Adrenal gland (tissue), 5 donors: ENCODE measurements around the gene PUS3.
"Not testable (repeated sequence)": the region's sequence is repeated elsewhere in the genome, so short reads cannot be mapped to it uniquely, and the experiment has no call there.

Experiments used
- POLR2A ChIP-seq, 2 donors: fragments of 450-650 bp; IDR thresholded peaks; one replicate each; pipeline ENCODE4 v1.6.1; 2017; ENCODE audit warnings: antibody characterized with exemption in 2 of 2, mild to moderate bottlenecking in 2 of 2, moderate library complexity in 1 of 2
- TF ChIP-seq, protein P1 (sequence below), 6 experiments: fragments of 450-650 bp in 4 of 6; fragments of 200-600 bp in 2 of 6; sonication (generic) in 1 of 6; IDR thresholded peaks; 1 replicate in 5 of 6; 2 replicates in 1 of 6; pipeline versions ENCODE4 v1.5.1 to v1.8.0; 2016 to 2021; ENCODE audit warnings: antibody characterized with exemption in 6 of 6, mild to moderate bottlenecking in 2 of 6, moderate library complexity in 1 of 6
- donor health status: DM: no; HTN: no; CAD: no.

DNA sequence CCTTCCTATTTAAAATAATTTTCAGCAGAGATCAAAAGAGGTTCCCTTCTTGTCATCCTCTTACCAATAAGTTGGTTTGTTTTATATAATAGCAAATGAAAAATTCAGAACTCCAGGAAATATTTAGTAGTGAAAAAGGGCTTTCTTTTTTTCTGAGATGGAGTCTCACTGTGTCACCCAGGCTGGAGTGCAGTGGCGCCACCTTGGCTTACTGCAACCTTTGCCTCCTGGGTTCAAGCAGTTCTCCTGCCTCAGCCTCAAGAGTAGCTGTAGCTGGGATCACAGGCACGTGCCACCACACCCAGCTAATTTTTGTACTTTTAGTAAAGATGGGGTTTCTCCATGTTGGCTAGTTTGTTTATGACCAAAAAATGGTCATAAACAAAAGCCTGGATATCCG, 11.6 kb upstream of the PUS3 start:
- TF ChIP-seq, protein P1, sequence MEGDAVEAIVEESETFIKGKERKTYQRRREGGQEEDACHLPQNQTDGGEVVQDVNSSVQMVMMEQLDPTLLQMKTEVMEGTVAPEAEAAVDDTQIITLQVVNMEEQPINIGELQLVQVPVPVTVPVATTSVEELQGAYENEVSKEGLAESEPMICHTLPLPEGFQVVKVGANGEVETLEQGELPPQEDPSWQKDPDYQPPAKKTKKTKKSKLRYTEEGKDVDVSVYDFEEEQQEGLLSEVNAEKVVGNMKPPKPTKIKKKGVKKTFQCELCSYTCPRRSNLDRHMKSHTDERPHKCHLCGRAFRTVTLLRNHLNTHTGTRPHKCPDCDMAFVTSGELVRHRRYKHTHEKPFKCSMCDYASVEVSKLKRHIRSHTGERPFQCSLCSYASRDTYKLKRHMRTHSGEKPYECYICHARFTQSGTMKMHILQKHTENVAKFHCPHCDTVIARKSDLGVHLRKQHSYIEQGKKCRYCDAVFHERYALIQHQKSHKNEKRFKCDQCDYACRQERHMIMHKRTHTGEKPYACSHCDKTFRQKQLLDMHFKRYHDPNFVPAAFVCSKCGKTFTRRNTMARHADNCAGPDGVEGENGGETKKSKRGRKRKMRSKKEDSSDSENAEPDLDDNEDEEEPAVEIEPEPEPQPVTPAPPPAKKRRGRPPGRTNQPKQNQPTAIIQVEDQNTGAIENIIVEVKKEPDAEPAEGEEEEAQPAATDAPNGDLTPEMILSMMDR (IDR thresholded peaks at IDR 0.05) = not testable (repeated sequence)
- not testable (repeated sequence) for TF ChIP-seq POLR2A (IDR thresholded peaks at IDR 0.05)
